Activated naive CD4-positive, alpha-beta T cell treated with anti-CD3 and anti-CD28 coated beads for 36 hours (primary cell): ENCODE data around the gene ZNF385B. TPM values are rescaled to one million over a fixed set of nuclear protein-coding genes. Genes with fewer than 3 reads are reported as not detected.

Experiments used
- CTCF ChIA-PET: fragments of 350-600 bp; sonication (Branson Sonifier 250); formaldehyde crosslinking; loops from one replicate; lab custom pipeline; 2021; ENCODE audit warnings: antibody characterized with exemption; lab: Charles Lee
- DNase-seq: peaks from one replicate; pipeline ENCODE4 v3.0.0-alpha.2; 2020
- H3K27ac Mint-ChIP-seq: one replicate; pipeline ENCODE4 v1.8.0; 2021; ENCODE audit warnings: mild to moderate bottlenecking, mixed read lengths
- H3K27me3 Mint-ChIP-seq: one replicate; pipeline ENCODE4 v1.8.0; 2021; ENCODE audit warnings: low read depth, mixed read lengths
- H3K36me3 Mint-ChIP-seq: one replicate; pipeline ENCODE4 v1.8.0; 2021; ENCODE audit warnings: low read depth, mixed read lengths
- H3K4me1 Mint-ChIP-seq: one replicate; pipeline ENCODE4 v1.8.0; 2021; ENCODE audit warnings: low read depth, mixed read lengths
- H3K4me3 Mint-ChIP-seq: one replicate; pipeline ENCODE4 v1.8.0; 2021; ENCODE audit warnings: mild to moderate bottlenecking, moderate library complexity, mixed read lengths
- H3K9me3 Mint-ChIP-seq: one replicate; pipeline ENCODE4 v1.8.0; 2021; ENCODE audit warnings: mixed read lengths
- intact Hi-C: fragments of 100-400 bp; cut with micrococcal nuclease; formaldehyde crosslinking; loops from one replicate; pipeline ENCODE4 v1.15.1; 2023
- total RNA-seq, 2 experiments: library from RNA; stranded (reverse); gene quantifications; one replicate each; pipeline ENCODE4 v1.2.3, GENCODE V29; 2021

The ZNF385B gene
- total RNA-seq, 2 experiments from 2014 or later = not detected

DNA sequence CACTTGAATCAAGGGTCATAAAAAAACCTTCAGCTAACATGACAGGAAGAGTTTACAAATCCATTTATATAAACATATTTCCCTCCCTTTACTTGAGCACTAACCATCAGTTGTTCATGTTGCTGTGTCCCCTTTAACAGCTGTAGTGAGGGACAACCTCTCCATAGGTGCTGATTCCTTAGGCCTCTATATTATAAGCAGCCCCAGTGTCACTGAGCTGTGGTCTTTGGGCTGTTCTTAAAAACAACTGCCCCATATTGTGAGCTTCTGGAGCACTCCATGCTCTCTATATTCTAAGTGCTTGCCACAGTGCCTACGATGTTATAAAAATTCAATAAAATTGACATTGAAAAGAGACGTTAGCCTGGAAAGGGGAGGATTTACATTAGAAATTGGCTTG is 175.3 kb downstream of the ZNF385B start:
- no peak for DNase-seq
- H3K27ac Mint-ChIP-seq = no peak overlapping the region
- H3K9me3 Mint-ChIP-seq = no peaks in the 10 kb centered on the region
- H3K27me3 Mint-ChIP-seq = peaks cover 3% of the 10 kb centered on the region
- intact Hi-C loops = no loop called here
- no peak overlapping the region for H3K4me3 Mint-ChIP-seq
- CTCF ChIA-PET = interaction anchor here (0.5 kb wide), 1 partner anchor 250 kb away, joined by 3 read pairs; no protein-coding TSS in a partner anchor
- H3K36me3 Mint-ChIP-seq = no peaks in the 10 kb centered on the region
- no peaks in the 10 kb centered on the region for H3K4me1 Mint-ChIP-seq

DNA sequence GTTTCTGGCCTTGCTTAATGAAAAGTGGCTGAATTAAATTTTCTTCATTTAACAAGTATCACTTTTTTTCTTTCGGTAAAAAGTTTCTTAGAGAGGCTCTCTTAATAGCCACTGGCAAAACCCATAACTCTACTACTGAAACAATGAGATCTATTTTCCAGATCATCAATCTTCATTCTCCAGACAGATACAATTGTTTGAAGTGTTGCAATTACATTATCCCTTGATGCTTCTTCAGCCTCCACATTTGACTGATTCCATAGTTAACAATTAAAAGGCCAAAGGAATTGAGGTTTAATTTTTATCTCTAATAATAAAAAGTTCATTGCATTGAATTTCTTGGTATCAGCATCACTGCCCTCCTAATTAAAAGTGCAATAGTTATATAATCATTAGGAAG is 176.3 kb downstream of the ZNF385B start:
- Mint-ChIP-seq H3K27ac (no peak overlapping the region), H3K9me3 (no peaks in the 10 kb centered on the region), H3K4me3 (no peak overlapping the region), H3K36me3 (no peaks in the 10 kb centered on the region), H3K4me1 (no peaks in the 10 kb centered on the region), H3K27me3 (no peaks in the 10 kb centered on the region)
- CTCF ChIA-PET = no interaction called here
- DNase-seq = no peak
- intact Hi-C loops = no loop called here

DNA sequence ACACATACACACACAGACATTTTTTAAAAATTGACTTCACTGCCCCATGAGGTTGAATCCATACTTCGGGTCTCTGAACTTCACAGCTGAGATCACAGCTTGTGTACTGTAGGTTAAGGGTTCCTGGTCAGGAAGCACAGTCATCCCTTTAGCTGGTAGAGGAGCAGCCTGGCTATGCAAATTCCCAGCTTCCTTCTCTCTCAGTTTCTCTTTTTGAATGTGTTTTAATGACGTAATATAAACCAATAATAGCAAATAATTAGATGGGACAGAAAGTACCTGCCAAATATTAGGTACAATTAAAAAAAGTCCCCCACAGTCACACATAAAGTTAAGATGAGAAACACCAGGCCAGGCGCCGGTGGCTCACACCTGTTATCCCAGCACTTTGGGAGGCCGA is 178.7 kb downstream of the ZNF385B start:
- H3K4me1 Mint-ChIP-seq = no peaks in the 10 kb centered on the region
- no peaks in the 10 kb centered on the region for H3K36me3 Mint-ChIP-seq
- intact Hi-C loops = no loop called here
- CTCF ChIA-PET = no interaction called here
- H3K27ac Mint-ChIP-seq = no peak overlapping the region
- no peak for DNase-seq
- no peak overlapping the region for H3K4me3 Mint-ChIP-seq
- no peaks in the 10 kb centered on the region for H3K9me3 Mint-ChIP-seq
- peaks cover 2% of the 10 kb centered on the region for H3K27me3 Mint-ChIP-seq

DNA sequence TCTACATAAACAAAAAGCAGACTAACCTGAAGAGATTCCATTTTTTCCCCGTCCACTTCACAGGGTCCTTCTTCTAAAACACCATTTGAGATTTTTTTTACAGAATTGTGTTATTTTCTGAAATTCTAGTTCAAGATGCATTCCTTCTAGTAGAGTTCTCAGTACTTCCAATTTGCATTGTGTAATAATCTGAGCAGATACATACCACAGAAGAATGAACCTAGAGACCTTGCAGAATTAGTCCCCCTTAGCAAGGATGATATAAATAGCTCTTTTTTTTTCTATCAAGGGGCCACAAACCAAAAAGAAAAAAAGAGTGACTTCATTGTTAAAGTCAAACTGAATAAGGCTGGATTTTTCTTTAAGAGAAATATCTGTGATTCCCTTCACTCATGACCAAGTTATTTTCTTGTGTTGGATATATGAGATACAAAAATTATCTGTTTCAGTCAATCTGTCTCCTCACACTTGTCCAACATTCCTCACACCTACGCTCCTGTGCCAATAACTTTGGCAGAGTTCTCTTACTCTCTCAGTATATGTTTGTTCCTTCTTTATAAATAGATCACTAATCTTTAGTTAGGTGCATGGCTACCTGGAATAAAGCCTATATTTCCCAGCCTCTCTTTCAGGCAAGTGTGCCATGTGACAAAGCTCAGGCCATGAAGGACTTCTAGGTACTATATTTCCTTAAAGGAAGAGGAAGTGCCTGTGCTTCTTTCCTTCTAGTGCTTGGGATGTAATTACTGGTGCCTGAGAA is 183.5 kb downstream of the ZNF385B start:
- CTCF ChIA-PET = no interaction called here
- H3K27me3 Mint-ChIP-seq = peaks cover 8% of the 10 kb centered on the region
- DNase-seq = no peak
- intact Hi-C loops = no loop called here
- no peaks in the 10 kb centered on the region for H3K9me3 Mint-ChIP-seq
- H3K27ac Mint-ChIP-seq = no peak overlapping the region
- no peak overlapping the region for H3K4me3 Mint-ChIP-seq
- no peaks in the 10 kb centered on the region for H3K4me1 Mint-ChIP-seq
- H3K36me3 Mint-ChIP-seq = no peaks in the 10 kb centered on the region

DNA sequence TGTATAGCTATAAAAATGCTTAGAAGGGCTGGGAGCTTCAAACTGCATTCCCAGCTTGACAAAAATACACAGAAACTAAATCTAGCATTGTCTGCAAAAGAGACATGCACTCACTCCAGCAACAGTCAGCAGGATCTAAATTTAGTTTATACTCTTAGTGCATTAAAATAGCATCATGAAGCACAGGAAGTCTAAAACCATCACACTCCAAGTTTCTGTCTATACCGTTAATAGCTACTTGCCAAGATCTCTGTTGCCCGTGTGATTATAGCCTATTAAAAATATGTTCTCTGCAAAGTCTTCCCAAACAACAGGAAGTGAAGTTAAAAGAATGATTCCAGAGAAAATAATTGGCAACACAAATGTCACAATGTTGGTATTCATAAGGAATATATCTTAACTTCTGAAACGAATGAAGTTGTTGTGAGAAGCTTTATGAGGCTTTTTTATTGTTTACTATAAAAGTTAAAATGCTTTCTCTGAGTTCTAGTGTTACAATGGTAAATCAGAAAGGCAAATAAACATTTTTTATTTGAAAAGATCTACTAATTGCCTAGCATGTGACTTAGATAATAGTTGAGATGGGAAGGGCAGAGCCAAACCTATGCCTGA is 184.2 kb downstream of the ZNF385B start:
- Mint-ChIP-seq H3K9me3 (no peaks in the 10 kb centered on the region), H3K4me1 (no peaks in the 10 kb centered on the region), H3K4me3 (no peak overlapping the region), H3K36me3 (no peaks in the 10 kb centered on the region), H3K27me3 (peaks cover 8% of the 10 kb centered on the region), H3K27ac (no peak overlapping the region)
- DNase-seq = no peak
- CTCF ChIA-PET = no interaction called here
- intact Hi-C loops = no loop called here

DNA sequence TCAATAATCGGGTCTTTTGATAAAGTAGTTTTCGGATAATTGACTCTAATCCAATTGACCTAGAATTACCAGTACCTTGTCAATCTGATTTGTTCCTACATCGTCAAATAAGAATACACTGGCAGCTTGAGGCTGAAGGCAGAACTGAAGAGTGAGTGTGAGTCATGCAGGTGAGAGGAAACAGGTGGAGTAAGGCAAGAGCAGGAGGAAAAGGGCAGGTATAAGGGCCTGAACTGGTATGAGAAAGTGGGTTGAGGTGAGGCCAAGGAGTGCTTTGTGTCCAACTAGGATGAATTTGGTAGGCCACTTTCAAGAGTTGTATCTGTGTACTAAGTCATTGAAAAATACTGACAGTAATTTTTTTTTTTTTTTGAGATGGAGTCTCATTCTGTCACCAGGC is 186.0 kb downstream of the ZNF385B start:
- H3K4me1 Mint-ChIP-seq = no peaks in the 10 kb centered on the region
- peaks cover 8% of the 10 kb centered on the region for H3K27me3 Mint-ChIP-seq
- no peak overlapping the region for H3K4me3 Mint-ChIP-seq
- no peaks in the 10 kb centered on the region for H3K36me3 Mint-ChIP-seq
- no peak overlapping the region for H3K27ac Mint-ChIP-seq
- no peak for DNase-seq
- CTCF ChIA-PET = interaction anchor here (0.6 kb wide), 1 partner anchor 10 kb away, joined by 4 read pairs; no protein-coding TSS in a partner anchor
- intact Hi-C loops = no loop called here
- H3K9me3 Mint-ChIP-seq = no peaks in the 10 kb centered on the region

DNA sequence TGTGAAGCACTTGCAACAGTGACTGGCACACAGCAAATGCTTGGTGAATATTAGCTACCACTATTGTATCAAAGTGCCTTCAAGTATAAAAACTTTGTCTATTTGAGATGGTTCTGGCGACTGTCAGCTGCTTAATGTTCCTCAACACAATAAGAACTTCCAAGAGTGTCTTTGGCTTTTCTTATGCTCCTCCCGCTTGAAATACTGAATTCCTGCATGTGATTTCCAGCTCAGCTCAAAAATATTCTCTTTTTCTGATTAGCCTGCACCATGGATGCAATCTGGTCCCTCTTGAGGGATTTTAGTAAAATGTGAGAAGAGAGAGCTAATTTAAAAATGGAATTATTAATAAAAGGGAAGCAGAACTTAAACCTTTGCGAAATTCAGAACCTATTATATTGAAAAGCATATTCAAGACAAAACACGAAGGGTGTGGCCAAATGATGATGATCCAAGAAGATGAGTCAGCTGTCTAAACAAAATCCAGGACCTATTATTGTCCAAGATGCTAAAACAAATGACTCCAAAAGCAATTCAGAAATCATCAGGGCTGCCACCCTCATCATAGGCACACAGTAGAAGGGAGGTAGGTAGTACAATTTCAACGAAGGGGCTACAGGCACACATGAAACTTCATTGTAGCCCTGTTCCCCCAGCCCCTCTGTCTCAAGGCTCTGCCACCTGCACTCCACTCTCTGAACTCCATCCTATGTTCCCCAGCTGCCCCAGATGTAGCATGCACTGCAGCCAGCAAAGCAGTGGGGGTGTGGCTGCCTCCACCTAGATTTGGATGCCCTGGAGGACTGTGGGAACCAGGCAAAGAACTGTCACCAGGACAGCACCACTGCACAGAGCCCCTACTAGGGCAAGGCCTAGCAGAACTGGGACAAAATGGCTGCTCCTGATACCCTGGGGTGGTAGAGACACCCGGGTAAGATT is 190.1 kb downstream of the ZNF385B start:
- DNase-seq = no peak
- Mint-ChIP-seq H3K36me3 (no peaks in the 10 kb centered on the region), H3K27me3 (peaks cover 8% of the 10 kb centered on the region), H3K4me3 (no peak overlapping the region), H3K27ac (no peak overlapping the region), H3K4me1 (no peaks in the 10 kb centered on the region), H3K9me3 (no peaks in the 10 kb centered on the region)
- intact Hi-C loops = no loop called here
- CTCF ChIA-PET = no interaction called here

DNA sequence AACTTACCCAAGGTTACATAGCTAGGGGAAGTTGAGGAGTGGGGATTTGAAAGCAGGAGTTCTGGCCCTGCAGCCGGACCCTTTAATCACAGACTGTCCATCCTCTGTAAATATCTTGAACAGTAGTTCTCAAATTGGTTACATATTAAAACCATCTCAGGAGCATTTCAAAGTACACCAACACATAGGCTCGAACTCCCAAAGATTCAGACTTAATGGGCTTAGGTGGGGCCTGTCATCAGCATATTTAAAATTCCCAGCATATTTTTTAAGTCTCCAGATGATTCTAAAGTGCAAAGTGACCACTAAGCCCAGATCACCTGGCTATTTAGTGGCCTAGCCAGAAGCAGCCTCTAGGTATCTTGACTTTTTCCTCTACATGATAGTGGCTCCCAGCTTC is 192.2 kb downstream of the ZNF385B start:
- no peaks in the 10 kb centered on the region for H3K36me3 Mint-ChIP-seq
- no peaks in the 10 kb centered on the region for H3K4me1 Mint-ChIP-seq
- H3K27ac Mint-ChIP-seq = no peak overlapping the region
- H3K9me3 Mint-ChIP-seq = no peaks in the 10 kb centered on the region
- no peak overlapping the region for H3K4me3 Mint-ChIP-seq
- no peak for DNase-seq
- CTCF ChIA-PET = no interaction called here
- intact Hi-C loops = no loop called here
- peaks cover 5% of the 10 kb centered on the region for H3K27me3 Mint-ChIP-seq

DNA sequence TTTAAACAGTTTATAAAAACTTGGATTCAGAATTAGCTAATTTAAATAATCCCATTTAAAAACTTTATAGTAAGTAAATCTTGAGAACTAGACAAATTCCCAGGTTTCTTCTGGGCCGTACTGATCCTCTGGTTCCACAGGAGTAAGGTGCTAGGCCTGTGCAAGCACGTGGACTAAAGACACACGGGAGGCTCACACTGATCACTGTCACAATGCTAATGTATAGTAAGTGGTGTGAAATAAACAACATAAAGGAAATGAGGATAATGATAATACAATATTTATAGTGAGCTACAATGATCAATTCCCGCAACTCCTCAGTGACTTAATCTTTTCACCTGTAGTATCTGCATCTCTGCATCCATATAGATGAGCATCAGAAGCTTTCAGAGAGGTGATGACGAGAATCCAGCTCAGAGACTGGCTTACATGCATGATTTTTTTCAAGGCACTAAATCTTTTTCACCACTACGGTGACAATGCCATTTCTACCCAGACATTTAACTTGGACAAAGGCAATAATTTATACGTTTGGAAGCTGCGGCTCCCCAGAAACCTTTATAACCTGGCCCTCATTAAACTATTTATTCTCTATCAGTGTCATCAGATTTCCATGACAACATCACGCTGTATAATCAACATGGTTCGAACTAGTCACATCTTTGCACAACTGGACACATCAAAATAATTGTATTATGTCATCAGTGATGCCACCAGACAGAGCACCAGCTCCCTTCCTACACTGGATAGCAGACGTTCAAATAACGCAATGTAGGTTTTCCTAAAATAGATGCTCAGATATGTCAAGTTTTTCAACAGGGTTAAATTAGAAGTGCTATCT is 196.2 kb downstream of the ZNF385B start:
- no peaks in the 10 kb centered on the region for H3K36me3 Mint-ChIP-seq
- CTCF ChIA-PET = interaction anchor here (0.7 kb wide), 1 partner anchor 10 kb away, joined by 4 read pairs; no protein-coding TSS in a partner anchor
- H3K4me1 Mint-ChIP-seq = no peaks in the 10 kb centered on the region
- no peak for DNase-seq
- H3K9me3 Mint-ChIP-seq = no peaks in the 10 kb centered on the region
- no peak overlapping the region for H3K27ac Mint-ChIP-seq
- H3K27me3 Mint-ChIP-seq = peaks cover 5% of the 10 kb centered on the region
- H3K4me3 Mint-ChIP-seq = no peak overlapping the region
- intact Hi-C loops = no loop called here

DNA sequence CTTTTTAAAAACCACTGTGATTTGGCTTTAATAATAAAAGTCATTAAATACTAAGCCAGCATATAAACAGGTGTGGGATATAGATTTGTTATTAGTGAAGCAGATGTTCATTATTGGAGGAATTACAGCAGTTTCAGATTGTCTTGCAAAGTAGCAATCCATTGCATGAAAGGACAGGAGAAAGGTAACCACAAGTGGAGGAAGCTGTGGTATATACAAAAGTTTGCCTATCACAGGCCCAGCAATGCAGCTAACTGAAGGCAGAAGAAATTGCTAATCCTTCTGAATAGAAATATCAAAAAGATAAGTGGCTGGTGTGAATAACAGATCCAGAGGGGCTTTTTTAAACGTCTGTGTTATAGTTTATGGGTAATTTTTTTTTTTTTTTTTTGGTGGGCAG is 199.4 kb downstream of the ZNF385B start:
- Mint-ChIP-seq H3K27me3 (peaks cover under 1% of the 10 kb centered on the region), H3K4me1 (no peaks in the 10 kb centered on the region), H3K36me3 (no peaks in the 10 kb centered on the region), H3K27ac (no peak overlapping the region), H3K9me3 (no peaks in the 10 kb centered on the region), H3K4me3 (no peak overlapping the region)
- CTCF ChIA-PET = no interaction called here
- DNase-seq = no peak
- intact Hi-C loops = no loop called here

DNA sequence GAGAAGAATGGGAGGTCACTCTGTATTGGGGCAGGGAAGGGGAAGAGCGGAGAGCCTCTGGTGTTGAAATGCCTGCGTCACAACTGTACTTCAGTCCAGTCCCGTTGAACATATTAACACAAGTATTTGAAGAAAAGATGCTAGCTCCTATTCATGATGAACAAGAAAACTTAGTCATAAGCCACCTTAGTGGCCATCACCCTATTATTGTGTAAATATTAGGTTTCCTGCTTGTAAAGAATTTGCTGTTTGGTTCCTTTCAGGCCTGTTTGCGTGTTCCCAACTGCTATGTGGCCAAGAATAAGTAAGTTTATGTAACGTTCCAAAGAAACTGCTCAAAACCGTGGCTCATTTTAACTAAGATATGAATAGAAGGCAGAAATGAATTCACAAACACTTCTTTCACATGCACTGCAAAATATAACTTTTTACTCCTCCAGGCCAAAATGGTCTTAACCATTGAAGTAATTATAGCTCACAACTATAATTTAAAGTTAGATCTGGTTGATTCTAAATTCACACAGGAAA is 204.3 kb downstream of the ZNF385B start:
- Mint-ChIP-seq H3K9me3 (no peaks in the 10 kb centered on the region), H3K4me3 (no peak overlapping the region), H3K27ac (no peak overlapping the region), H3K4me1 (no peaks in the 10 kb centered on the region), H3K36me3 (no peaks in the 10 kb centered on the region), H3K27me3 (peaks cover 5% of the 10 kb centered on the region)
- intact Hi-C loops = no loop called here
- no peak for DNase-seq
- CTCF ChIA-PET = interaction anchor here (1.0 kb wide), 1 partner anchor 216 kb away, joined by 5 read pairs; no protein-coding TSS in a partner anchor
